ENCODE measurements around the gene SLC25A15.

Gene SLC25A15

GRCh38 chr13:40764587-40765403 is 24.6 kb upstream of the SLC25A15 start:
- Histone ChIP-seq H3K9me2 (ENCODE audit: low read depth, low read length) (no peaks in the 10 kb centered on the region), H3K9me3 (ENCODE audit: low read length) (no peaks in the 10 kb centered on the region), H3K27me3 (ENCODE audit: insufficient read depth, low read length) (no peaks in the 10 kb centered on the region), H3K79me2 (ENCODE audit: insufficient read depth, low read length) (peaks cover 5% of the 10 kb centered on the region), H3K4me2 (ENCODE audit: low read length) (no peak overlapping the region; the same call in 1 of the 2 replicates), H3F3A (ENCODE audit: insufficient read depth, low read length) (peaks cover 2% of the 10 kb centered on the region; the same call in 1 of the 2 replicates), H3K4me3 (ENCODE audit: low read depth, low read length, poor library complexity, severe bottlenecking) (no peak overlapping the region), H2AFZ (ENCODE audit: low read length) (no peak overlapping the region), H4K20me1 (ENCODE audit: insufficient read depth, low read length) (no peaks in the 10 kb centered on the region), H3K36me3 (ENCODE audit: insufficient read depth, low read length) (peaks cover 47% of the 10 kb centered on the region), H3K27ac (ENCODE audit: low read depth, low read length, poor library complexity, severe bottlenecking) (no peak overlapping the region), H3K4me1 (ENCODE audit: insufficient read depth, low read length, severe bottlenecking) (peaks cover 12% of the 10 kb centered on the region), H3K9ac (ENCODE audit: low read length) (no peak overlapping the region)
- TF ChIP-seq CTCF (IDR thresholded peaks at IDR 0.05; ENCODE audit: low read length) (no peak), EZH2 (IDR thresholded peaks at IDR 0.05; ENCODE audit: borderline replicate concordance, low read length) (no peak)

GRCh38 chr13:40765602-40766001 is 23.8 kb upstream of the SLC25A15 start:
- Histone ChIP-seq H3K27ac (ENCODE audit: low read depth, low read length, poor library complexity, severe bottlenecking) (no peak overlapping the region), H3K27me3 (ENCODE audit: insufficient read depth, low read length) (no peaks in the 10 kb centered on the region), H3K9me2 (ENCODE audit: low read depth, low read length) (no peaks in the 10 kb centered on the region), H3K4me1 (ENCODE audit: insufficient read depth, low read length, severe bottlenecking) (peaks cover 19% of the 10 kb centered on the region), H3K36me3 (ENCODE audit: insufficient read depth, low read length) (peaks cover 40% of the 10 kb centered on the region; the same call in 1 of the 2 replicates), H4K20me1 (ENCODE audit: insufficient read depth, low read length) (no peaks in the 10 kb centered on the region), H3K9ac (ENCODE audit: low read length) (no peak overlapping the region), H3K4me2 (ENCODE audit: low read length) (no peak overlapping the region), H3K4me3 (ENCODE audit: low read depth, low read length, poor library complexity, severe bottlenecking) (no peak overlapping the region), H3F3A (ENCODE audit: insufficient read depth, low read length) (peaks cover 2% of the 10 kb centered on the region; the same call in 1 of the 2 replicates), H3K79me2 (ENCODE audit: insufficient read depth, low read length) (peaks cover 13% of the 10 kb centered on the region), H2AFZ (ENCODE audit: low read length) (no peak overlapping the region), H3K9me3 (ENCODE audit: low read length) (no peaks in the 10 kb centered on the region)
- TF ChIP-seq EZH2 (IDR thresholded peaks at IDR 0.05; ENCODE audit: borderline replicate concordance, low read length): no peak
- no peak for TF ChIP-seq CTCF (IDR thresholded peaks at IDR 0.05; ENCODE audit: low read length)

- peaks cover 14% of the 10 kb centered on the region for H3K79me2 ChIP-seq (ENCODE audit: insufficient read depth, low read length)
- H3K4me3 ChIP-seq (ENCODE audit: low read depth, low read length, poor library complexity, severe bottlenecking): peak overlapping the region; percentile 91
- H3K9me3 ChIP-seq (ENCODE audit: low read length): no peaks in the 10 kb centered on the region
- no peaks in the 10 kb centered on the region for H4K20me1 ChIP-seq (ENCODE audit: insufficient read depth, low read length)
- no peaks in the 10 kb centered on the region for H3K27me3 ChIP-seq (ENCODE audit: insufficient read depth, low read length)
- no peak overlapping the region for H2AFZ ChIP-seq (ENCODE audit: low read length)
- peaks cover 24% of the 10 kb centered on the region for H3K4me1 ChIP-seq (ENCODE audit: insufficient read depth, low read length, severe bottlenecking)
- peaks cover 2% of the 10 kb centered on the region; the same call in 1 of the 2 replicates for H3F3A ChIP-seq (ENCODE audit: insufficient read depth, low read length)
- peak overlapping the region; percentile 90 for H3K9ac ChIP-seq (ENCODE audit: low read length)
- H3K27ac ChIP-seq (ENCODE audit: low read depth, low read length, poor library complexity, severe bottlenecking): no peak overlapping the region
- TF ChIP-seq CTCF (IDR thresholded peaks at IDR 0.05; ENCODE audit: low read length) (no peak), EZH2 (IDR thresholded peaks at IDR 0.05; ENCODE audit: borderline replicate concordance, low read length) (no peak)
- H3K4me2 ChIP-seq (ENCODE audit: low read length): peak overlapping the region; percentile 98
- H3K36me3 ChIP-seq (ENCODE audit: insufficient read depth, low read length): peaks cover 17% of the 10 kb centered on the region; the same call in 1 of the 2 replicates
- H3K9me2 ChIP-seq (ENCODE audit: low read depth, low read length): no peaks in the 10 kb centered on the region
These were observed 19.4 kb upstream of the SLC25A15 start for GRCh38 chr13:40769970-40770369.
